Caco-2 (cell line): ENCODE data around the gene DMTF1. TPM values are rescaled to one million over a fixed set of nuclear protein-coding genes. Genes with fewer than 3 reads are reported as not detected.

Experiments used
- Bru-seq: library from RNA; stranded (reverse); fragments of 400-500 nt; gene quantifications from one replicate; lab custom pipeline; 2021; lab: Mats Ljungman, UMichigan
- BruChase-seq, 2 experiments: library from RNA; stranded (reverse); fragments of 400-500 nt; gene quantifications; one replicate each; lab custom pipeline; 2021; lab: Mats Ljungman, UMichigan
- BruUV-seq: library from RNA; stranded (reverse); fragments of 400-500 nt; replicated peaks from 2 replicates; lab custom pipeline; 2021; lab: Mats Ljungman, UMichigan
- CTCF ChIA-PET: fragments of 300-600 bp; sonication (Branson Sonifier 250); formaldehyde crosslinking; loops from one replicate; lab custom pipeline; 2022; ENCODE audit warnings: antibody characterized with exemption; lab: Charles Lee
- POLR2A ChIA-PET: fragments of 300-600 bp; sonication (Branson Sonifier 250); formaldehyde crosslinking; loops from one replicate; lab custom pipeline; 2022; ENCODE audit warnings: antibody characterized with exemption; lab: Charles Lee
- DNase-seq, 2 experiments: peaks; one replicate each; pipeline versions ENCODE4 v3.0.0 to v3.0.0-alpha.2; 2020 to 2022
- H3K27me3 ChIP-seq: replicated peaks from 2 replicates; pipeline ENCODE4 v1.6.0; 2011; ENCODE audit warnings: low read length; ENCODE audit not compliant: control insufficient read depth, insufficient read depth
- H3K36me3 ChIP-seq: 2 replicates; pipeline ENCODE4 v1.5.1; 2011; ENCODE audit warnings: low read length; ENCODE audit not compliant: control insufficient read depth, insufficient read depth
- H3K4me1 ChIP-seq: fragments of 250-450 bp; sonication (Bioruptor Pico); 2 replicates; pipeline ENCODE4 v1.5.1; 2020; ENCODE audit warnings: mild to moderate bottlenecking
- H3K4me3 ChIP-seq: 2 replicates; pipeline ENCODE4 v1.5.1; 2011; ENCODE audit warnings: low read depth, mild to moderate bottlenecking, control low read depth, low read length
- H3K9me3 ChIP-seq: fragments of 250-450 bp; sonication (Bioruptor Pico); 2 replicates; pipeline ENCODE4 v1.5.1; 2020; ENCODE audit warnings: mild to moderate bottlenecking, moderate library complexity
- H3K27ac Mint-ChIP-seq: one replicate; pipeline ENCODE4 v1.8.0; 2022; ENCODE audit warnings: mixed read lengths; ENCODE audit not compliant: unreplicated experiment
- H3K27me3 Mint-ChIP-seq: one replicate; pipeline ENCODE4 v1.8.0; 2022; ENCODE audit warnings: mixed read lengths; ENCODE audit not compliant: insufficient read depth, unreplicated experiment
- H3K36me3 Mint-ChIP-seq: one replicate; pipeline ENCODE4 v1.8.0; 2022; ENCODE audit warnings: mild to moderate bottlenecking, mixed read lengths; ENCODE audit not compliant: insufficient read depth, unreplicated experiment
- H3K4me1 Mint-ChIP-seq: one replicate; pipeline ENCODE4 v1.8.0; 2022; ENCODE audit warnings: low read depth, mixed read lengths; ENCODE audit not compliant: unreplicated experiment
- H3K4me3 Mint-ChIP-seq: one replicate; pipeline ENCODE4 v1.8.0; 2022; ENCODE audit warnings: mild to moderate bottlenecking, moderate library complexity, mixed read lengths; ENCODE audit not compliant: unreplicated experiment
- H3K9me3 Mint-ChIP-seq: one replicate; pipeline ENCODE4 v1.8.0; 2022; ENCODE audit warnings: mixed read lengths; ENCODE audit not compliant: unreplicated experiment
- intact Hi-C: fragments of 100-400 bp; cut with micrococcal nuclease; formaldehyde crosslinking; loops from one replicate; pipeline ENCODE4 v1.10.0; 2022; ENCODE audit not compliant: unreplicated experiment
- long read RNA-seq: library from polyadenylated mRNA; stranded (forward); transcript quantifications from one replicate; pipeline ENCODE4 v2.0.0, GENCODE V29; 2022
- total RNA-seq: library from RNA; stranded (reverse); gene quantifications from 2 replicates; pipeline ENCODE4 v1.2.3, GENCODE V29; 2022
- TF ChIP-seq, protein P1 (sequence below), 2 experiments: fragments of 200-600 bp in 1 of 2; IDR thresholded peaks; 1 replicate in 1 of 2; 2 replicates in 1 of 2; pipeline versions ENCODE4 v1.5.1 to v1.8.0; 2011 to 2022; ENCODE audit warnings: antibody characterized with exemption in 1 of 2, control low read depth in 1 of 2, inconsistent platforms in 1 of 2, low read depth in 1 of 2, low read length in 1 of 2, mild to moderate bottlenecking in 1 of 2, moderate library complexity in 1 of 2; ENCODE audit not compliant: insufficient read depth in 1 of 2, severe bottlenecking in 1 of 2, unreplicated experiment in 1 of 2

Gene DMTF1, protein sequence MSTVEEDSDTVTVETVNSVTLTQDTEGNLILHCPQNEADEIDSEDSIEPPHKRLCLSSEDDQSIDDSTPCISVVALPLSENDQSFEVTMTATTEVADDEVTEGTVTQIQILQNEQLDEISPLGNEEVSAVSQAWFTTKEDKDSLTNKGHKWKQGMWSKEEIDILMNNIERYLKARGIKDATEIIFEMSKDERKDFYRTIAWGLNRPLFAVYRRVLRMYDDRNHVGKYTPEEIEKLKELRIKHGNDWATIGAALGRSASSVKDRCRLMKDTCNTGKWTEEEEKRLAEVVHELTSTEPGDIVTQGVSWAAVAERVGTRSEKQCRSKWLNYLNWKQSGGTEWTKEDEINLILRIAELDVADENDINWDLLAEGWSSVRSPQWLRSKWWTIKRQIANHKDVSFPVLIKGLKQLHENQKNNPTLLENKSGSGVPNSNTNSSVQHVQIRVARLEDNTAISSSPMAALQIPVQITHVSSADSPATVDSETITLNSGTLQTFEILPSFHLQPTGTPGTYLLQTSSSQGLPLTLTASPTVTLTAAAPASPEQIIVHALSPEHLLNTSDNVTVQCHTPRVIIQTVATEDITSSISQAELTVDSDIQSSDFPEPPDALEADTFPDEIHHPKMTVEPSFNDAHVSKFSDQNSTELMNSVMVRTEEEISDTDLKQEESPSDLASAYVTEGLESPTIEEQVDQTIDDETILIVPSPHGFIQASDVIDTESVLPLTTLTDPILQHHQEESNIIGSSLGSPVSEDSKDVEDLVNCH
- 59.2 and 60.9 TPM in 2 replicates for total RNA-seq
- percentile 95 among the genes with signal in this experiment for Bru-seq, nascent RNA
- BruChase-seq, experiment 1, labeled RNA remaining after a 2-hour chase: percentile 94 among the genes with signal in this experiment
- percentile 80 among the genes with signal in this experiment for BruChase-seq, experiment 2, labeled RNA remaining after a 6-hour chase
- long read RNA-seq, transcript DMTF1-201 (18 exons, 3,801 nt): major isoform, 6 of 26 reads
- long read RNA-seq, partial matches to known transcripts: 5 of 26 reads
- long read RNA-seq, other reads (novel, unspliced or antisense): 13 of 26 reads

DNA sequence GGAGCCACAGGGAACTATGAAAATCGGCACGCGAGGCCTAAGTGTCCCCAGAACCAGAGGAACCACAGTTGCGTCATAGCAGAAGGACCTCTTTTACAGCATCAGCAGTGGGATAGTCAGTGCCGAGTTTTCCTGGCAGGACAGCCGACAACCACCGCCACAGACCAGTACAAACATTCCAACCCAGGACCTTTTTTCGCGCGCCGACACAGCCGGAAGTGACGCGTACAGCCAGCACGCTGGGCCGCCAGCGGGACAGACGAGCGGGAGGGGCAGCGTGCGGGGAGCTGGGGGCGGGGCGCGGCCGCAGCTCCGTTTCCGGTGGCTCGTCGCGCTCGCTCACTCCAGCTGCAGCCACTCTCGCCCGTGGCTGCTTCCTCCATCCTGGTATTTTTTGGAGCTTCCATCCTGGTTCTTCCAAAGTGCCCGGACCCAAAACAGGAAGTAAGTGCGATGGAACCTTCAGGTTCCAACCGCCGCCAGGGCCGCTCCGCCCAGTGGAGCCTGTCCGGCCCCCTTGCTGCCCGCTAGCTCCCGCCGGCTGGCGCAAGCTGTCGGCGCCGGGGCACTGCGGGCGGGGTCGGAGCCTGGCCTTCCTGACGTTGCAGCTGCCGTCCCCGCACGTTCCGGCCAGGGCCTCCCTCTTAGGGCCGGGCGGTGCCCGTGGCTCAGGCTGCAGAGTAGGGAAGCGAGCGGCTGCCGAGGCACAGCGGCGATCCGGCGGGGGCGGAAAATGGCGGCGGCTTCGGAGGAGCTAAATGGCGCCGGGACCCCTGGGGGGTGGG lies at the start of gene DMTF1:
Gene DMTF1 (plus strand): TSS at position 342 of the 785 bp plus-strand sequence. CDS start 12,489 bp downstream, outside the sequence.
- Histone ChIP-seq H3K36me3 (no peaks in the 10 kb centered on the region), H3K9me3 (no peaks in the 10 kb centered on the region), H3K4me1 (peaks cover 14% of the 10 kb centered on the region; the same call in 1 of the 2 replicates), H3K4me3 (peak within 1 kb of the TSS; percentile 74), H3K27me3 (no peaks in the 10 kb centered on the region)
- DNase-seq: peak; percentile 94 to 95
- Mint-ChIP-seq H3K27ac (peak within 1 kb of the TSS; percentile 99), H3K4me3 (peak within 1 kb of the TSS; percentile 99), H3K4me1 (peaks cover 7% of the 10 kb centered on the region), H3K9me3 (no peaks in the 10 kb centered on the region), H3K27me3 (no peaks in the 10 kb centered on the region), H3K36me3 (peaks cover 19% of the 10 kb centered on the region)
- intact Hi-C loops: loop anchor here (1.0 to 5.0 kb wide), 6 partner anchors 68 to 725 kb away; partner anchors contain the start of genes DBF4, ELAPOR2 and SLC25A40
- no TSS peak for BruUV-seq
- POLR2A ChIA-PET: interaction anchor here (0.6 to 3.2 kb wide), 22 partner anchors 10 to 1705 kb away, joined by 3 to 19 read pairs (median 6); partner anchors contain the start of genes CROT and TMEM243
- TF ChIP-seq, protein P1, sequence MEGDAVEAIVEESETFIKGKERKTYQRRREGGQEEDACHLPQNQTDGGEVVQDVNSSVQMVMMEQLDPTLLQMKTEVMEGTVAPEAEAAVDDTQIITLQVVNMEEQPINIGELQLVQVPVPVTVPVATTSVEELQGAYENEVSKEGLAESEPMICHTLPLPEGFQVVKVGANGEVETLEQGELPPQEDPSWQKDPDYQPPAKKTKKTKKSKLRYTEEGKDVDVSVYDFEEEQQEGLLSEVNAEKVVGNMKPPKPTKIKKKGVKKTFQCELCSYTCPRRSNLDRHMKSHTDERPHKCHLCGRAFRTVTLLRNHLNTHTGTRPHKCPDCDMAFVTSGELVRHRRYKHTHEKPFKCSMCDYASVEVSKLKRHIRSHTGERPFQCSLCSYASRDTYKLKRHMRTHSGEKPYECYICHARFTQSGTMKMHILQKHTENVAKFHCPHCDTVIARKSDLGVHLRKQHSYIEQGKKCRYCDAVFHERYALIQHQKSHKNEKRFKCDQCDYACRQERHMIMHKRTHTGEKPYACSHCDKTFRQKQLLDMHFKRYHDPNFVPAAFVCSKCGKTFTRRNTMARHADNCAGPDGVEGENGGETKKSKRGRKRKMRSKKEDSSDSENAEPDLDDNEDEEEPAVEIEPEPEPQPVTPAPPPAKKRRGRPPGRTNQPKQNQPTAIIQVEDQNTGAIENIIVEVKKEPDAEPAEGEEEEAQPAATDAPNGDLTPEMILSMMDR (IDR thresholded peaks at IDR 0.05; ENCODE audit: insufficient read depth in 1 of 2, low read depth in 1 of 2, low read length in 1 of 2, severe bottlenecking in 1 of 2, unreplicated experiment in 1 of 2): no peak
- CTCF ChIA-PET: interaction anchor here (0.6 to 1.6 kb wide), 5 partner anchors 68 to 724 kb away, joined by 3 to 5 read pairs (median 4); partner anchors contain the start of genes DBF4, ELAPOR2 and SLC25A40

DNA sequence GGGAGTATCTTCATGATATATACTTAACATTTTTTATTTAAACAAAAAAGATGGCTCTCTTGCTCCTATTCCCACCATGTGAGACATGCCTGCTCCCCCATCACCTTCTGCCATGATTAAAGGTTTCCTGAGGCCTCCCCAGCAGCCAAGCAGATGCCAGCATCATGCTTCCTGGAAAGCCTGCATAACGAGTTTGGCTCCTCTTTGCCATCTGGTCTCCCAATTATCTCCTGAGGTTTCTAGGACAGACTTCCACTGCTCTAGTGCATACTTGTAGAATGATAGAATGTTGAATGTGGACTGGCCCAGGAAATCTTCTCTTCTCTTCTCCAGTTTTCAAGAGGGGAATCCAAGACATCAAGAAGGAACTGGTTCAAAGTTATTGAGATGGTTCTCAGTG lies 46.9 kb upstream of the DMTF1 start:
- no peak for DNase-seq
- ChIA-PET CTCF (no interaction called here), POLR2A (no interaction called here)
- intact Hi-C loops: no loop called here
- Histone ChIP-seq H3K9me3 (no peaks in the 10 kb centered on the region), H3K36me3 (no peaks in the 10 kb centered on the region), H3K4me1 (no peaks in the 10 kb centered on the region), H3K27me3 (no peaks in the 10 kb centered on the region), H3K4me3 (no peak overlapping the region)
- peaks cover 11% of the 10 kb centered on the region for H3K9me3 Mint-ChIP-seq
- no peaks in the 10 kb centered on the region for H3K4me1 Mint-ChIP-seq
- no peak overlapping the region for H3K27ac Mint-ChIP-seq
- H3K27me3 Mint-ChIP-seq: peaks cover 13% of the 10 kb centered on the region
- H3K4me3 Mint-ChIP-seq: no peak overlapping the region
- H3K36me3 Mint-ChIP-seq: no peaks in the 10 kb centered on the region
- BruUV-seq: no TSS peak
- TF ChIP-seq, protein P1 (IDR thresholded peaks at IDR 0.05; ENCODE audit: insufficient read depth in 1 of 2, low read depth in 1 of 2, low read length in 1 of 2, severe bottlenecking in 1 of 2, unreplicated experiment in 1 of 2): no peak
